Adipocyte (in vitro differentiated cells): ENCODE data around the gene CASKIN1.
"Not testable (repeated sequence)": the region's sequence is repeated elsewhere in the genome, so short reads cannot be mapped to it uniquely, and the experiment has no call there.

ENCODE experiments used
- DNase-seq: peaks from one replicate; pipeline ENCODE4 v3.0.0-alpha.2; 2015; ENCODE audit warnings: low read depth
- H3K27me3 ChIP-seq: replicated peaks from 2 replicates; pipeline ENCODE4 v1.7.0; 2013; ENCODE audit warnings: mild to moderate bottlenecking, low read length, moderate library complexity; ENCODE audit not compliant: control insufficient read depth, insufficient read depth
- H3K36me3 ChIP-seq: 2 replicates; pipeline ENCODE4 v1.7.0; 2013; ENCODE audit warnings: low read length, mild to moderate bottlenecking, moderate library complexity; ENCODE audit not compliant: control insufficient read depth, insufficient read depth, severe bottlenecking
- H3K4me1 ChIP-seq: 2 replicates; pipeline ENCODE4 v1.7.0; 2013; ENCODE audit warnings: mild to moderate bottlenecking, low read length, moderate library complexity; ENCODE audit not compliant: control insufficient read depth, insufficient read depth
- H3K4me3 ChIP-seq: 2 replicates; pipeline ENCODE4 v1.7.0; 2013; ENCODE audit warnings: mild to moderate bottlenecking, low read length, moderate library complexity
- H3K9ac ChIP-seq: 2 replicates; pipeline ENCODE4 v1.7.0; 2013; ENCODE audit warnings: mild to moderate bottlenecking, low read length, moderate library complexity
- H3K9me3 ChIP-seq: 2 replicates; pipeline ENCODE4 v1.7.0; 2013; ENCODE audit warnings: mild to moderate bottlenecking, low read length, moderate library complexity; ENCODE audit not compliant: control insufficient read depth

Gene CASKIN1

GRCh38 chr16:2206780-2207433 lies 10.5 kb upstream of the CASKIN1 start:
- peaks cover 26% of the 10 kb centered on the region for H3K36me3 ChIP-seq
- peak overlapping the region; percentile 12 for H3K9ac ChIP-seq
- H3K9me3 ChIP-seq = no peaks in the 10 kb centered on the region
- peaks cover 18% of the 10 kb centered on the region for H3K4me1 ChIP-seq
- peak overlapping the region; percentile 20 for H3K4me3 ChIP-seq
- no peaks in the 10 kb centered on the region for H3K27me3 ChIP-seq
- no peak for DNase-seq

GRCh38 chr16:2206420-2206779 lies 10.0 kb upstream of the CASKIN1 start:
- Histone ChIP-seq H3K36me3 (peaks cover 26% of the 10 kb centered on the region), H3K9me3 (no peaks in the 10 kb centered on the region), H3K4me3 (peak overlapping the region; percentile 91), H3K27me3 (no peaks in the 10 kb centered on the region), H3K9ac (peak overlapping the region; percentile 99), H3K4me1 (peaks cover 17% of the 10 kb centered on the region)
- no peak for DNase-seq

GRCh38 chr16:2205967-2206313 lies 9.5 kb upstream of the CASKIN1 start:
- Histone ChIP-seq H3K27me3 (no peaks in the 10 kb centered on the region), H3K4me1 (peaks cover 17% of the 10 kb centered on the region), H3K9me3 (no peaks in the 10 kb centered on the region), H3K36me3 (peaks cover 26% of the 10 kb centered on the region), H3K4me3 (peak overlapping the region; percentile 91), H3K9ac (peak overlapping the region; percentile 99)
- DNase-seq = no peak

GRCh38 chr16:2205104-2205966 lies 8.9 kb upstream of the CASKIN1 start, which contains the start of gene MLST8:
Gene MLST8, plus strand, starts transcription at chr16:2205454. Its CDS starts 632 bp downstream, at chr16:2206086.
- H3K36me3 ChIP-seq = peaks cover 26% of the 10 kb centered on the region
- DNase-seq = peak; percentile 94
- no peaks in the 10 kb centered on the region for H3K27me3 ChIP-seq
- H3K4me1 ChIP-seq = peaks cover 17% of the 10 kb centered on the region
- peaks cover 5% of the 10 kb centered on the region for H3K9me3 ChIP-seq
- H3K4me3 ChIP-seq = peak within 1 kb of the TSS; percentile 91
- peak within 1 kb of the TSS; percentile 99 for H3K9ac ChIP-seq

- Histone ChIP-seq H3K4me1 (peaks cover 17% of the 10 kb centered on the region), H3K4me3 (peak overlapping the region; percentile 91), H3K27me3 (peaks cover 5% of the 10 kb centered on the region), H3K9me3 (peaks cover 9% of the 10 kb centered on the region), H3K9ac (peak overlapping the region; percentile 99), H3K36me3 (peaks cover 25% of the 10 kb centered on the region)
- no peak for DNase-seq
Measured at GRCh38 chr16:2204416-2205103, 8.2 kb upstream of the CASKIN1 start.

- H3K9ac ChIP-seq, H3K4me3 ChIP-seq, H3K9me3 ChIP-seq, DNase-seq: not testable (repeated sequence)
- peaks cover 12% of the 10 kb centered on the region for H3K36me3 ChIP-seq
- peaks cover 18% of the 10 kb centered on the region for H3K27me3 ChIP-seq
- H3K4me1 ChIP-seq = peaks cover 17% of the 10 kb centered on the region
Measured at GRCh38 chr16:2203119-2203688, 6.8 kb upstream of the CASKIN1 start.

- no peak for DNase-seq
- Histone ChIP-seq H3K9ac (no peak overlapping the region), H3K4me3 (no peak overlapping the region), H3K27me3 (peaks cover 30% of the 10 kb centered on the region), H3K4me1 (peaks cover 4% of the 10 kb centered on the region), H3K36me3 (no peaks in the 10 kb centered on the region), H3K9me3 (peaks cover 9% of the 10 kb centered on the region)
Measured at GRCh38 chr16:2200313-2200712, 3.9 kb upstream of the CASKIN1 start.

- H3K9ac ChIP-seq = no peak overlapping the region
- H3K4me1 ChIP-seq = peaks cover 2% of the 10 kb centered on the region
- H3K4me3 ChIP-seq = no peak overlapping the region
- H3K9me3 ChIP-seq = peaks cover 9% of the 10 kb centered on the region
- peaks cover 36% of the 10 kb centered on the region for H3K27me3 ChIP-seq
- H3K36me3 ChIP-seq = no peaks in the 10 kb centered on the region
- no peak for DNase-seq
Measured at GRCh38 chr16:2199621-2200139, 3.3 kb upstream of the CASKIN1 start.

GRCh38 chr16:2199095-2199494 lies 2.7 kb upstream of the CASKIN1 start:
- peaks cover 42% of the 10 kb centered on the region for H3K27me3 ChIP-seq
- no peak for DNase-seq

GRCh38 chr16:2198283-2198682 lies 1.9 kb upstream of the CASKIN1 start:
- H3K4me1 ChIP-seq = no peaks in the 10 kb centered on the region
- H3K9me3 ChIP-seq = peaks cover 9% of the 10 kb centered on the region
- no peak overlapping the region for H3K4me3 ChIP-seq
- no peak overlapping the region for H3K9ac ChIP-seq
- DNase-seq = no peak
- no peaks in the 10 kb centered on the region for H3K36me3 ChIP-seq
- H3K27me3 ChIP-seq = peaks cover 50% of the 10 kb centered on the region

More at GRCh38 chr16:2199095-2199494, 2.7 kb upstream of the CASKIN1 start:
- no peak overlapping the region for H3K9ac ChIP-seq
- H3K4me1 ChIP-seq = no peaks in the 10 kb centered on the region
- no peak overlapping the region for H3K4me3 ChIP-seq
- H3K36me3 ChIP-seq = no peaks in the 10 kb centered on the region
- H3K9me3 ChIP-seq = peaks cover 9% of the 10 kb centered on the region

- DNase-seq = no peak
- Histone ChIP-seq H3K27me3 (peaks cover 51% of the 10 kb centered on the region), H3K9me3 (peaks cover 9% of the 10 kb centered on the region), H3K9ac (no peak overlapping the region), H3K36me3 (no peaks in the 10 kb centered on the region), H3K4me3 (no peak overlapping the region), H3K4me1 (no peaks in the 10 kb centered on the region)
Measured at GRCh38 chr16:2197765-2198164, 1.4 kb upstream of the CASKIN1 start.
